DLD1 (cell line): Measurements from ENCODE around the gene C9.
"Not testable (repeated sequence)": the region's sequence is repeated elsewhere in the genome, so short reads cannot be mapped to it uniquely, and the experiment has no call there.

Source experiments
- in situ Hi-C: cut with HindIII; loops from 2 replicates; pipeline ENCODE4 v1.10.0; 2017; ENCODE audit warnings: low sequenced_read_pairs

The C9 gene

DNA sequence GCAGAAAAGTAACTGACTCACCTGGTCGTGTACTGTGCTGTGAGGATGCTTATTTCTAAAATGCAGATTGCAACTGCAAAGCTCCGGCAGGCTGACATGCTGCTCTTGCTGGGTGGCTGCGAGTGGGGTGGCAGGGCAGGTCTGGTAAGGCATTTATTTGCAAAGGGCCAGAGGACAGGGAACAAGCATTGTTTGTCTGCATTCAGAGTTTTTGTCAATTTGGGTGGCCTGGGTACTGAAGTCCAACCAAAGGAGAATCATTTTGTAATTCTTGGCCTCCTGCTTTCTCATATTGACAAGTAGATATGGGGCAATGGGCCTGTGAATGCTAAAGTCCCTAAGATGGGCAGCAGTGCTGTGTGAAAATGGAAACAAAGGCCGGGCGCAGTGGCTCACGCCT lies at the start of gene C9:
TSS of gene C9 (minus strand) at position 129 of the 400 bp plus-strand sequence. CDS start at position 98, 31 bp downstream.
- in situ Hi-C loops = no loop called here

DNA sequence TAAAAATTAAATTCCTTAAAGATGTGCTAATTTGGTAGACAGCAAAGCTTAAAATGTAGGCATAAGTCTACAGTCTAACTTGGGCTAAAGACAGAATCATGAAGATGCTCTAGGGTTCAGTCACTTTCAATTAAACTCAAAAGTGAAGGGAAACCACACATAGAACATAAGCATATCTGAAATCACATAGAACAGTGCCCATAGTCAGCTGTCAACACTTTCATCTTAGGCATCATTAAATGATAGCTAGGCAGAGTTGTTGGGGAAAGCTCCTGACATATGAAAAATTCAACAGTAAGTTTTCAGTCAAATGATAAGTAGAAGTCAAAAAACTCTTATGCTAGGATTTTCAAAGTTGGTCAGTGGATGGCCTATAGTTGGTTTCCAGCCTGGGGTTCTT lies 49.5 kb upstream of the C9 start:
- in situ Hi-C loops = no loop called here

DNA sequence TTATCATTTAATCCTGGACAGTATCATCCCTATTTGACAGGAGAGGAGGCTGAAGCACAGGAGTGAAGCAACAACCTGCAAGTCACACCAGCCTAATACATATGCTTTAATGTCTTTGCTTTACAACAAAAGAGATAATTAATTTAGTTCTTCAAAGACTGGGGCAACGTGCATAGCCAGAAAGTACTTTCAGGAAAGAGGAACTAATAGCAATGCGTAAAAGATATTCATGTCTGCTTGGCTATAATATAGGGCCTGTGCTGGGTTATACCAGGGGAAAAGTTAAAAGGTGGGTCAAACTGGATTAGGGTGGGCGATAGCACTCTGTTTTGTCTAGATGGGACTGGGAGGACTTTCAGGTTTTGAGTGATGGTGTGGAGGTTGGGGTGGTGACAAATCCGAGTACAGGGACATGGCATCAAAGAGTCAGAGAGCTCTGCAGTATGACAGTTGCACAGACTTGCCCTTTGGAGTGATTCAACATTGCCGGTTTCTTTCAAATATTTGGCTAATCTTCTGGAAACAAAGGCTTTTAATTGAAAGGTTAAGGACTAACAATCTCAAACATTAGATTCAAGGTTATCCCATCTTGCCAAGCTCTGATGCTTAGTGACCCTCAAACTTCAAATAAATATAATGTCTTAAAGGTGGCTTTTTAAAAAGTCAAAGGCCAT lies 48.6 kb upstream of the C9 start:
- in situ Hi-C loops = no loop called here

DNA sequence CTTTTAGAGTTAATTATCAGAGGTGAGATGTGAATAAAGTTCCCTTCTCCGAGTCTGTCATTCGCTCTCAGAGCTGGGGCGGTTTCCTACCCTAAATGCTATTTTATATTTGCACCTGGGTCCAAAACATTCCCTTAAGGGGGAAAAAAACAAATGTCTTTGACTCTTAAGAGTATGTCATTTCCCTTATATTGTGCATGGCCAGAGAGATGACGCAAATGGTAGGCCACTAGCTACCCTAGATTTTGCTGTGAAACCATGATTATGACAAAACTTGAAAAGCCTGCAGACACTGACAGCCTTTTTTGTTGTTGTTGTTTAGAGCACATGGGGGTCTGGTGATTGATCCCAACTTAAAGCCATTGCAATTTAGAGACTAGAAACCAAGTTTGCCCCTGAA lies 47.7 kb upstream of the C9 start:
- in situ Hi-C loops = no loop called here

DNA sequence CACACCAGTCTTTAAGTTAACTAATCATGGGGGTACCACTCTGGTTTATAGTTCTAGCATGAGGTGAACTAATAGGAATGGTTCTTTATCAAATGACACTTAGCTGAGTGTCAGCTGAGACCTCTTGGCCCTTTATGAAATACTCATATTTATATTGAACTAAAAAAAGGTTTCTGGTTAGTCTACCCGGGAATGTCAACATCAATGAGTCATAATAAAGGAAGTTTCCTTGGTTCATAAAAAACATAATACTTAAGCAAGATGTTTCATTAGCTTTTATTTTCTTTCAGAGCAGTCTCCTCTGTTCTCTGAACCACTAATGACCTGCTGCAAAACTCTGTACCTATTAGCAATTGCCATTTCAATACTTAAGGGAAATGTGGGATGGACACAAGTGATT lies 46.8 kb upstream of the C9 start:
- in situ Hi-C loops = no loop called here

DNA sequence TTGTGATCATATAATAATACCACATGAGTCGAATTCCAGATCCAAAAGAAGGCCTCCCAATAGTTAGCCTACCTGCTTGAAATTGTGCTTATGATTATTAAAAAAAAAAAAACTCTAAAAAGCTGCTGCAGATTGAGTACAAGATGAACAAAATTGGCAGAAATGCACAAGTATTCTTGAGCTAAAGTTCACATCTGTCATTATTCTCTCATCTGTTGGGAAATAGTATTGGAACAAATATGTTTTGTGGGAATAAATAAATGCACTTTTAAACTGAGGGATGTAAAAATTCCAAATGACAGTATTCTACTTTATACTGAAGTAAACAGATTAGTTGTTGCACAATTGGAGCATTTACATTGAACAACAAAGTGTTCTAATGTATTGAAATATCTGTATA lies 44.7 kb upstream of the C9 start:
- in situ Hi-C loops = no loop called here

DNA sequence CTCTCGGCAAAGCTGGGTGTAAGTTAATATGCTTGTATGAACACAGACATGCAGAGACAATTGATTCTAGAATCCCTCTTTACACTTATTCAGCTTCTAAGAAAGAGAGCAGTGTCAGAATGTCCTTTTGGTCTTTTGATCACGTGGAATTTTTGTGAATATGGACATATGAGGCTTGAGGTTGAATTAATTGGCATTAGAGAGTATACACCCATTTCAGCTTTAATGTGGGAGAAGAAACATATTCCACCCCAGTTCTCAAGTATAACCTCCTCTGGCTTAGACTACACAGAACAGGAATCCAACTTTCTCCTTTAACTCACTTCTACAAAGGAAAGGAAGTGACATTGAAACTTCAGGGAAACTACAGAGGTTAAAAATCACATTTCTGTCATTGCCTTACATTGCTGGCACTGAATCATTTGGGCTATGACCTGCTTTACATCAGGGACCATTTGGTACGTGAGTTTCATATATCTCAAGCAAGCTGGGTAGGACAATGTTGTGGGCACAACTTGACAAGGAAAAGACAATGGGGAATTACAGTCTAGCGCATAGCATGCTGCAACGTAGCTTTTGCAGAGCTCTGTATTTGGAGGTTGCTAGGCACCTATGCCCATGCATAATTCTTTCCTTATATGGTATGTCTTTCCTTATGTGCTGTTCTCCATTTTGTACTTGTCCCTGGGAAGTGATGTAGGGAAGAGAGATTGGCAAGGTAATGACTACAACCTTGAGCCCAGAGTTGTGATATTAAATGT lies 41.0 kb upstream of the C9 start:
- in situ Hi-C loops = no loop called here

DNA sequence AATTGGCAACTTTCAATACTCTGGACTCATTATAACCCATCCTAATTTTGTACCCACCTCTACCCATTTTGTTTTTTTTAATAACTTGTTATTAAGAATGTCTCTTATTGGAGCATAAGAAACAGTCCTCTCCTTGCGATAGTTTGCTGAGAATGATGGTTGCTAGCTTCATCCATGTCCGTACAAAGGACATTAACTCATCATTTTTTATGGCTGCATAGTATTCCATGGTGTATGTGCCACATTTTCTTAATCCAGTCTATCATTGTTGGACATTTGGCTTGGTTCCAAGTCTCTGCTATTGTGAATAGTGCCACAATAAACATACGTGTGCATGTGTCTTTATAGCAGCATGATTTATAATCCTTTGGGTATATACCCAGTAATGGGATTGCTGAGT lies 39.5 kb upstream of the C9 start:
- in situ Hi-C loops = not testable (repeated sequence)

DNA sequence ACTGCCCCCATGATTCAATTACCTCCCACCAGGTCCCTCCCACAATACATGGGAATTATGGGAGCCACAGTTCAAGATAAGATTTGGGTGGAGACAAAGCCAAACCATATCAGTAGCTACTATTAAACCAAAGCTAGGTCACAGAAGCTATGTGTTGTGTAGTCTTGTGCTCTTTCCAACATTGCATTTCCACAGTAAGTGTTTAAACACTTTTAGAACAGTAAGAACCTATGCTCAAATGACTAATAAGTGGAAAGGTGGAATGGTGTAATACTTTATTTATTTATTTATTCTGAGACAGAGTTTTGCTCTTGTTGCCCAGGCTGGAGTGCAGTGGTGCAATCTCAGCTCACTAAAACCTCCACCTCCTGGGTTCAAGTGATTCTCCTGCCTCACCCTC lies 37.8 kb upstream of the C9 start:
- in situ Hi-C loops = not testable (repeated sequence)

DNA sequence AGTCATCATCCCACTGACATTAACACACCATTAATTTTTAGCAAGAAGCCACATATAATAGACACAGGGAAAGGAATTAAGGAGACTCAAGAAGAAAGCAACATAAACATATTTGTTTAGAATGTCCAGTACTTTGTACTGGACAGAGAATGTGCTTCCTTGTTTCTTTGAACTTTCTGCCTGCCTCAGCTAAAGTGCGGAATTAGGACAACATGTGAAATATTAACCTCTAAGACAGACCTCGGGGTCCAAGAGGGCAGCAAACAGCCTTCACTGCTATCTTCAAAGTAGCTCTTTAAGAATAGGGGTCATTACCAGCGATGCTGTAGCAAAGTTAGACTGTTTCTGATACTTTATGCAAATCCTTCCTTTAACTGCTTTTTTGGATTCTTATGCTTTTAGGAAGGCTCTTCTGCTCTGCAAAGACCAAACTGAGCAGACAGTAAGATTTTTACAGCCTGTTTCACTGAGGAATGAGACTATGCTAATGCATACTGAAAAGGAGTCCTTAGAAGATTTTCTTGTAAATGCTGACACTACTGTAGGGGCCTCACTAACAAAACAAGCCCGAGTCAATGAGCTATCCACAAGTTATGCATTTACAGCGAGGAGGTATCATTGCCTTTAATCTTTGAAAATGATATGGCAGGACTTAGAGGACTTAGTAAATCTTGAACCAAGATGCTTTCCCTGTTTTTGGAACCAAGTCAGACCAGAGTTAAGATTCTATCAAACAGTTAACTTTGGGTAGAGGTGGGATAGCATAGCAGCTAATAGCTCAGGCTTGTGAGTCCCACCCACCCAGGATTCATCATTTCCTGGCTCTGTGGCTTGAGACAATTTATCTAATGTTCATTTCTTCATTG lies 36.7 kb upstream of the C9 start:
- in situ Hi-C loops = no loop called here

DNA sequence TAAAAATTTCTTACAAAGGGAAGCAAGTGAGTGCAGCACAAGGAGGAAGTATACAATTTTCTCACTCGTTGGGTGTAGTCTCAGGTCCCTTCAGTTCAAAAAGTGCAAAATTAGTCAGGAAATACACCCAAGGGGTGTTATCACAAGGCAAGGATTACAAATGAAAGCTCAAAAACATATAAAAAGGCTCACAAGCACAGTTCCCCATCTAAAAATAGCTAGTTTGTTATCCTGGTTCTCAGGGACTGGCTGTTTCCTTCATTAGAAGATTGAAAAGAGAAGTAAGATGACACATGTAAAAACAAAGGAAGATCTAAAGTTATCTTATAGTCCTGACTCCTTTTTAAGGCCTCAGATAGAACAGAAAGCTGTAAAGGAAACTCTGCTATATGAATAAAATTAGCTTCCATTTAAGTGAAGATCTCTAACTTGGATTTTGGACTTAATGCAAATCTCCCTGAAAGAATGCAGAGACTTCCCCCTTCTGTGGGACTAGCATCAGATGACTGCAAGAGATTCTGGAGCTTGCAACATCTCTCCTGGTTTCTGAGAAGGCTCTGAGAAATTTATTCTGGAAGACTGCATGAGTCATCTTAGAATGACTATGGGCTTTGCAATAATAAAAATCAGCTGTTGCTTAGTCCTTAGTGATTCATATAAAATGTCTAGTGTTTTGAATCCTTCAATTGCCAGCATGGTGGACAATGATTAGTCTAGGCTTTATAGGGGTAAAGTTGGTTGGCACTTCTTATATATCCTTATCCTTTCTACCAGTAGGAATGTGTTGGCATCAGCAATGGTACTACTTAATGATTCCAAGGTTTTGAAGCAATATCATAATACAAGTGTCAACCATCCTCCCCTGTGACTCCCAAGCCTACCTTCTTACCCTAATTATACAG lies 35.1 kb upstream of the C9 start:
- in situ Hi-C loops = no loop called here

DNA sequence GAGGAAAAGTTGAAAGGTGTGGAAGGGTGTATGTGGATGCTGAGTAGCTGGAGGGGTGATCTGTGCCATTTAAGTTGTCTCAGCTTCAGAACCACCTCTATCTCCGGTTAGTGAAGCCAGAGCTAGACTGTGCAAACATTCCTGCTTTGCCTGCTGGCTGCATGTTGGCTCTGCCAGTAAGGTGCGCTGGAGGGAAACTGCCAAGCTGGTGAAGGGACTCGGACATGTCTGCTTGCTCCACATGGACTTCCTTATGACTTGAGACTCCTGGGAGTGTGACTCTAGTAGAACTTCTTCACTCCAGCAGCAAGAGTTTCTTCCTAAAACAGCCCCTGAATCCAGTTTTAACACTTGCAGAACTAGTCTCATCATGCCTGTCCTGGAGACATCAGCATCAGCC lies 32.5 kb upstream of the C9 start:
- in situ Hi-C loops = no loop called here

DNA sequence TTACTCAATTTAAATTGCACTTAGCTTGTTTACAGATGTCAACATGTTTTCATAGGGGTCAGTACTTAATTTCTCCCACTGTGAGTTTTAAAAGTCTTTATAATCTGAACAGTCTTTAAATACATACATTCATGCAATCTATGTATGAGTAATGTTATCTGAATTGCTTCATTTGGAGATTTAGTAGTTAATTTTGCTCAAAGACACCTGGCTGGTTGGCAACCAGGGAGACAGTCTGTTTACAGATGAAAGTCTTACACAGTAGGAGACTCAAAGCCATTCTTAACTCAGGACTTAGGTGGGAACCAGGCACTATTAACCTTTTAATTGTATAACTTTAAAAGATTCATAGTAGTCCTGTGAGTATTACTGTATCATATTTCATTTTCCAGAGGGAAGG lies 31.2 kb upstream of the C9 start:
- in situ Hi-C loops = no loop called here

DNA sequence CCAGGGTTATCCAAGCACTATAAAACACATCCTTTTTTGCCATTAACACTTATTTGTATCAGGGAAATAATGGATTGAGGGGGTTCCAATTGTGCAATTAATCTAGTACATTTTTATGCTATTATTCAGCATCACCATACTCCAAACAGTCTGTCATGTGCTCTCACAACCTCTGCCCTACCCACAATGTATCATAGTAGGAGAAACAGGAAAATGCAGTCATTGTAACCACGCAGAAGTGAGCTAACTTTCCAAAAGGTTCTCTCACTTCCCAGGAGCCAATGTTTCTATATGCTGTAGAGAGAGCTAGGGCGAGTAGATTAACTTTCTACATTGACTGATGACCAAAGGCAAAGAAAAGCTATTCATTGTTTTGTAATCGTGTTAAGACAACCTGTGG lies 30.7 kb upstream of the C9 start:
- in situ Hi-C loops = no loop called here

DNA sequence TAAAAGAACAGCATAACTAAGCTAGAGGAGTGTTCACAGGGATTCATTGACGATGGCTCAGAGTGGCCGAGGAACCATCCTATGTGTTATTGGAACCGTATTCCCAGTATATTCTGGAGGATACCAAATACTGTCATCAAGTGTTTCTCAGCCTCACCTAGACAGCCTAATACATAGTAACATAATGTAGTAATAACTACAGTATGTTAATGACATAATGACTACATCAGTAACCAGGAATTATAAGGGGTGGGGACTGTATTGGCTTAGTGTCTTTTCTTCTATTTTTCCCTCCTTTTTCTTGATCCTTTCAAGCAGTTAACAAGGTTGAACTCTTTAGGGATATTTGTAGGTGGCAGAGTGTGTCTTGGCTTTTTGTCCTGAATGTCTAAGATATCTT lies 26.6 kb upstream of the C9 start:
- in situ Hi-C loops = no loop called here

DNA sequence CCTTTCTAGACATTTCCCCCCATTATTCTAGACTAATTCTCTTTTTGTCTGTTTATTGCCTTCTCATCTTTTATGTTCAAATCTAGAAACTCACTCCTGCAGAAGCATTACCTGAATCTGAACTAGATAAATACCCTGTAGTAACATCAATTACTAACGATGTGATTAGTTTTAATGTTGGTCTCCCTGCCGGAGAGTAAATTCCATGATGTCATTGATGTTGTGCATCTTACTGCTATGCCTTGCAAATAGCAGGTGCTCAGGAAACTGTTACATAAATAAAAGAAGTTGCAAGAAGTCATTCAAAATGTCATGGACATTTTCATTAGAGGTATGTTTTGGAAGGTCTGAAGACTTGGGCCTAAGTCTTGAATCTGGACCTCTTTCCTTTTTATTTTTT lies 23.0 kb upstream of the C9 start:
- in situ Hi-C loops = loop anchor here (10.0 kb wide), 1 partner anchor 158 kb away; no protein-coding TSS in a partner anchor

DNA sequence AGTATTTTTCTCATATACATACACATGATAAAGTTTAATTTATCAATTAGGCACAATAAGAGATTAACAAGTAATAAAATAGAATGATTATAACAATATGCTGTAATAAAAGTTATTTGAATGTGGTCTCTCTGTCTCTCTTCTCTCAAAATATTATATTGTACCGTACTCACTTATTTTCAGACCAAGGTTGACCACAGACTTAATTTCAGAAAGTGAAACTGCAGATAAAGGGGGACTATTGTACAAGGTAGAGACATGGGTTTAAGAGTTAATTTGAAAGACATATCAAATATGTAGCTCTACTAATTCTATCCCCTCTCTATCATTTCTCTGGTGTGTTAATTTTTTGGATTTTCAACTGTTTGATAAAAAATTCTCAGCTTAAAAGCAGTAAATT lies 20.0 kb upstream of the C9 start:
- in situ Hi-C loops = loop anchor here (10.0 kb wide), 1 partner anchor 161 kb away; no protein-coding TSS in a partner anchor

DNA sequence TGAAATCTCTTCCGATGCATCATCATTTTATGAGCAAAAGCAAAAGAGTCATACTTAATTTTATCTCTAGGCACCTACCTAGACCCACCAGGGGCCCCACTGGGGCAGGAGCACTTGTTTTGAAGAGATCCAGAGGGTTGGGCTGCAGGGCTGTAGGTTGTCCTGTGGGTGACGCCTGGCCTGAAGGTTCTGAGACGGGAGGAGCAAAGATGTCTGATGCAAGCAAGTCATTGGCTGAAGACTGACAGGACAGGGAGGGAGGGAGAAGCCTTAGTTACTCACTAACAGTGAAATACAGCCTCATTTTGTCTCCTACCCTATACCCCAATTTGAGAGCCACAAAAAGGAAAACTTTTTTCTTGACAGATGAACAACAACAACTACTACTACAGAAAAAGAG lies 17.1 kb upstream of the C9 start:
- in situ Hi-C loops = loop anchor here (10.0 kb wide), 1 partner anchor 163 kb away; no protein-coding TSS in a partner anchor

DNA sequence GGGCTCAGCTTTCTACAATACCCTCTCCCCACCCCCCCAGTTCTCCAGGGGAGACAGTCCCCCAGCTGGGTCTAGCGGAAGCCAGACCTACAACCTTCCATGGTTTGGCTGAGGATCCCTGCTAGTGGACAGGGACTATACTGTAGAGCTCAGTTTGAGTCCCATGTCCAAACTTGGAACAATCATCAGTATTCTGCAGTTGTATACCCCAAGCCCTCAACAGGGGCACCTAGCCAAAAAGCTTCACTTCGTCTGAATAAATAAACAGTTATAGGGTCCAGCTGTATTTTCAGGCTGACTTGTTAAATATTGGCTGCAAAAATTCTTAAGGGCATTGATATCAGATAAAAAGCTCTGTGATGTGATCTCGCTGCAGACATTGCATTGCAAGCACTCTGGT lies 15.4 kb upstream of the C9 start:
- in situ Hi-C loops = loop anchor here (10.0 kb wide), 1 partner anchor 165 kb away; no protein-coding TSS in a partner anchor

DNA sequence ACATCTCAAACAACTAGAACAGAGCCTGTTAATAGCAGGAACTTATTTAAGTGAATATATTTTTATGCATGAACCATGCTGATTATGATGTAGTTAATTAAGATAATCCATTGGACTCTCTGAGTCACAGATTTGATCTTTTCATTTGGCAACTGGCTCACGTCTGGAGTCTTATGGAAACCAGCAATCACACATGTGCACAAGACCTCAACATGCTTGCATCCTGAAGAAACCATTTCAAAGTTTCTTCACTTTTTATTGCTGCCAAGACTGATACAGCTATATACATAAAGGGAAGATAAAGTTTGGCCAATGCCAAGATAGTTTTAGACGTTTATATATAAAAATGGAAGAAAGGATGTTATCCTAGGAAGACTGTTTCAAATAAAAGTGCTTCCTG lies 13.3 kb upstream of the C9 start:
- in situ Hi-C loops = no loop called here
